Measurements from ENCODE around the gene ARMC9. TPM values are rescaled to one million over a fixed set of nuclear protein-coding genes. Genes with fewer than 3 reads are reported as not detected.

ARMC9 gene
- total RNA-seq, 1 donor from 2014 or later, result 40.8 TPM

- peaks cover 11% of the 10 kb centered on the region for H3K27me3 Mint-ChIP-seq
- peak; percentile 93 for DNase-seq (ENCODE audit: low spot score, unreplicated experiment)
- H3K4me3 Mint-ChIP-seq (ENCODE audit: low read depth), result peak overlapping the region; percentile 72
- H3K9me3 Mint-ChIP-seq (ENCODE audit: low read depth), result no peaks in the 10 kb centered on the region
- peaks cover 13% of the 10 kb centered on the region for H3K4me1 Mint-ChIP-seq (ENCODE audit: low read depth)
- H3K36me3 Mint-ChIP-seq (ENCODE audit: insufficient read depth), result no peaks in the 10 kb centered on the region
- TF ChIP-seq CTCF (IDR thresholded peaks at IDR 0.05; ENCODE audit: unreplicated experiment), result peak; percentile 97
- peak overlapping the region; percentile 85 for H3K27ac Mint-ChIP-seq
Measured at GRCh38 chr2:231411831-231412617, 213.6 kb downstream of the ARMC9 start.

GRCh38 chr2:231412618-231412963 is 214.2 kb downstream of the ARMC9 start:
- Mint-ChIP-seq H3K27ac (peak overlapping the region; percentile 83), H3K27me3 (peaks cover 11% of the 10 kb centered on the region), H3K4me3 (ENCODE audit: low read depth) (peak overlapping the region; percentile 72), H3K9me3 (ENCODE audit: low read depth) (no peaks in the 10 kb centered on the region), H3K36me3 (ENCODE audit: insufficient read depth) (no peaks in the 10 kb centered on the region), H3K4me1 (ENCODE audit: low read depth) (peaks cover 13% of the 10 kb centered on the region)
- TF ChIP-seq CTCF (IDR thresholded peaks at IDR 0.05; ENCODE audit: unreplicated experiment), result no peak
- DNase-seq (ENCODE audit: low spot score, unreplicated experiment), result no peak

GRCh38 chr2:231413456-231413855 is 215.0 kb downstream of the ARMC9 start:
- no peak for TF ChIP-seq CTCF (IDR thresholded peaks at IDR 0.05; ENCODE audit: unreplicated experiment)
- no peak overlapping the region for H3K27ac Mint-ChIP-seq
- H3K27me3 Mint-ChIP-seq, result peaks cover 11% of the 10 kb centered on the region
- no peak overlapping the region for H3K4me3 Mint-ChIP-seq (ENCODE audit: low read depth)
- no peaks in the 10 kb centered on the region for H3K36me3 Mint-ChIP-seq (ENCODE audit: insufficient read depth)
- peaks cover 13% of the 10 kb centered on the region for H3K4me1 Mint-ChIP-seq (ENCODE audit: low read depth)
- no peak for DNase-seq (ENCODE audit: low spot score, unreplicated experiment)
- no peaks in the 10 kb centered on the region for H3K9me3 Mint-ChIP-seq (ENCODE audit: low read depth)

GRCh38 chr2:231413921-231414476 is 215.6 kb downstream of the ARMC9 start:
- TF ChIP-seq CTCF (IDR thresholded peaks at IDR 0.05; ENCODE audit: unreplicated experiment), result no peak
- H3K36me3 Mint-ChIP-seq (ENCODE audit: insufficient read depth), result no peaks in the 10 kb centered on the region
- no peak for DNase-seq (ENCODE audit: low spot score, unreplicated experiment)

GRCh38 chr2:231415029-231415428 is 216.6 kb downstream of the ARMC9 start:
- Mint-ChIP-seq H3K27me3 (peaks cover 14% of the 10 kb centered on the region), H3K27ac (no peak overlapping the region), H3K9me3 (ENCODE audit: low read depth) (no peaks in the 10 kb centered on the region), H3K4me3 (ENCODE audit: low read depth) (no peak overlapping the region), H3K36me3 (ENCODE audit: insufficient read depth) (no peaks in the 10 kb centered on the region), H3K4me1 (ENCODE audit: low read depth) (peaks cover 13% of the 10 kb centered on the region)
- TF ChIP-seq CTCF (IDR thresholded peaks at IDR 0.05; ENCODE audit: unreplicated experiment), result no peak
- DNase-seq (ENCODE audit: low spot score, unreplicated experiment), result no peak

More at GRCh38 chr2:231413921-231414476, 215.6 kb downstream of the ARMC9 start:
- Mint-ChIP-seq H3K4me3 (ENCODE audit: low read depth) (no peak overlapping the region), H3K27ac (no peak overlapping the region), H3K4me1 (ENCODE audit: low read depth) (peaks cover 13% of the 10 kb centered on the region), H3K27me3 (peaks cover 14% of the 10 kb centered on the region), H3K9me3 (ENCODE audit: low read depth) (no peaks in the 10 kb centered on the region)
